Stimulated activated CD8-positive, alpha-beta memory T cell treated with anti-CD3 and anti-CD28 coated beads, Interleukin-7, amount 100 ng/mL, for 4 hours (primary cell): ENCODE data around the gene ADAMTS12.
A peak's percentile ranks its signal among the peaks of the same experiment; 100 is the strongest.
"Not testable (repeated sequence)": the region's sequence is repeated elsewhere in the genome, so short reads cannot be mapped to it uniquely, and the experiment has no call there.

Experiments
- DNase-seq, 2 donors: peaks; one replicate each; pipeline ENCODE4 v3.0.0-alpha.2; 2020; ENCODE audit warnings: low read depth in 2 of 2

ADAMTS12 gene

GRCh38 chr5:33906248-33906647, 14.5 kb upstream of the ADAMTS12 start:
- DNase-seq, result not testable (repeated sequence)

- no peak for DNase-seq
Measured at GRCh38 chr5:33905381-33905780, 13.6 kb upstream of the ADAMTS12 start.

- DNase-seq, result no peak
Measured at GRCh38 chr5:33903118-33903517, 11.3 kb upstream of the ADAMTS12 start.

- DNase-seq, result no peak
Measured at GRCh38 chr5:33901156-33901555, 9.4 kb upstream of the ADAMTS12 start.

- no peak for DNase-seq
Measured at GRCh38 chr5:33894566-33894965, 2.8 kb upstream of the ADAMTS12 start.

- no peak for DNase-seq
Measured at GRCh38 chr5:33892620-33893137, 889 bp upstream of the ADAMTS12 start.

- no peak for DNase-seq
Measured at GRCh38 chr5:33891446-33891787, 373 bp downstream of the ADAMTS12 start.

GRCh38 chr5:33890131-33891032, 1.4 kb downstream of the ADAMTS12 start:
- no peak for DNase-seq

- no peak for DNase-seq
Measured at GRCh38 chr5:33888587-33888986, 3.2 kb downstream of the ADAMTS12 start.

- no peak for DNase-seq
Measured at GRCh38 chr5:33887268-33887667, 4.5 kb downstream of the ADAMTS12 start.

GRCh38 chr5:33886283-33886682, 5.5 kb downstream of the ADAMTS12 start:
- no peak for DNase-seq

GRCh38 chr5:33885679-33886078, 6.1 kb downstream of the ADAMTS12 start:
- no peak for DNase-seq

- DNase-seq, result no peak
Measured at GRCh38 chr5:33883482-33883881, 8.3 kb downstream of the ADAMTS12 start.

GRCh38 chr5:33880319-33880718, 11.5 kb downstream of the ADAMTS12 start:
- DNase-seq, result no peak

- no peak for DNase-seq
Measured at GRCh38 chr5:33877449-33877848, 14.3 kb downstream of the ADAMTS12 start.

GRCh38 chr5:33867241-33867640, 24.5 kb downstream of the ADAMTS12 start:
- DNase-seq, result no peak

GRCh38 chr5:33859177-33859576, 32.6 kb downstream of the ADAMTS12 start:
- not testable (repeated sequence) for DNase-seq

- no peak for DNase-seq
Measured at GRCh38 chr5:33857037-33857436, 34.8 kb downstream of the ADAMTS12 start.

- DNase-seq, result no peak
Measured at GRCh38 chr5:33855396-33855795, 36.4 kb downstream of the ADAMTS12 start.

GRCh38 chr5:33854733-33855151, 37.0 kb downstream of the ADAMTS12 start:
- DNase-seq, result no peak

- DNase-seq, result no peak
Measured at GRCh38 chr5:33852837-33853236, 39.0 kb downstream of the ADAMTS12 start.

GRCh38 chr5:33852319-33852718, 39.5 kb downstream of the ADAMTS12 start:
- no peak for DNase-seq

- peak; percentile 2 to 4 for DNase-seq
Measured at GRCh38 chr5:33850100-33850594, 41.6 kb downstream of the ADAMTS12 start.
